Measurements from ENCODE around the gene ACVR2B.
A peak's percentile ranks its signal among the peaks of the same experiment; 100 is the strongest.

Gene ACVR2B

GRCh38 chr3:38455639-38456430 lies 2.1 kb downstream of the ACVR2B start:
- intact Hi-C loops (cut with DNase I), result loop anchor here (10.0 kb wide), 1 partner anchor 321 kb away; the partner anchor contains the start of genes ACAA1 and MYD88
- peak in 6 of 42 donors; percentile 6 to 29 (median 20) for DNase-seq

GRCh38 chr3:38457111-38458003 lies 3.7 kb downstream of the ACVR2B start:
- intact Hi-C loops (cut with DNase I), result loop anchor here (10.0 kb wide), 1 partner anchor 323 kb away; the partner anchor contains the start of genes ACAA1 and MYD88
- peak in 1 of 42 donors; percentile 31 for DNase-seq

- DNase-seq, result peak in 3 of 42 donors; percentile 28 to 39 (median 33)
- intact Hi-C loops (cut with DNase I), result loop anchor here (10.0 kb wide), 1 partner anchor 324 kb away; the partner anchor contains the start of genes ACAA1 and MYD88
These were observed 5.3 kb downstream of the ACVR2B start for GRCh38 chr3:38458796-38459498.

- intact Hi-C loops (cut with DNase I), result loop anchor here (10.0 kb wide), 1 partner anchor 325 kb away; the partner anchor contains the start of genes ACAA1 and MYD88
- DNase-seq, result peak in 1 of 42 donors; percentile 35
These were observed 5.9 kb downstream of the ACVR2B start for GRCh38 chr3:38459499-38460048.

- peak in 1 of 42 donors; percentile 34 for DNase-seq
- intact Hi-C loops (cut with DNase I), result no loop called here
These were observed 6.9 kb downstream of the ACVR2B start for GRCh38 chr3:38460377-38461270.

GRCh38 chr3:38465588-38466154 lies 12.0 kb downstream of the ACVR2B start:
- intact Hi-C loops (cut with DNase I), result no loop called here
- DNase-seq, result no peak

- intact Hi-C loops (cut with DNase I), result no loop called here
- peak in 1 of 42 donors; percentile 31 for DNase-seq
These were observed 15.1 kb downstream of the ACVR2B start for GRCh38 chr3:38468765-38469164.

- no peak for DNase-seq
- intact Hi-C loops (cut with DNase I), result no loop called here
These were observed 16.2 kb downstream of the ACVR2B start for GRCh38 chr3:38469852-38470251.

GRCh38 chr3:38471260-38471857 lies 17.7 kb downstream of the ACVR2B start:
- no peak for DNase-seq
- intact Hi-C loops (cut with DNase I), result no loop called here

GRCh38 chr3:38472342-38472741 lies 18.7 kb downstream of the ACVR2B start:
- DNase-seq, result no peak
- intact Hi-C loops (cut with DNase I), result no loop called here

- DNase-seq, result peak in 1 of 42 donors; percentile 27
- intact Hi-C loops (cut with DNase I), result no loop called here
These were observed 19.5 kb downstream of the ACVR2B start for GRCh38 chr3:38473229-38473628.

- intact Hi-C loops (cut with DNase I), result loop anchor here (5.0 kb wide), 1 partner anchor 128 kb away; the partner anchor contains the start of gene XYLB
- peak in 2 of 42 donors; percentile 28 to 33 for DNase-seq
These were observed 21.4 kb downstream of the ACVR2B start for GRCh38 chr3:38474928-38475605.

- intact Hi-C loops (cut with DNase I), result loop anchor here (5.0 kb wide), 1 partner anchor 128 kb away; the partner anchor contains the start of gene XYLB
- peak in 1 of 42 donors; percentile 7 for DNase-seq
These were observed 22.0 kb downstream of the ACVR2B start for GRCh38 chr3:38475716-38476115.

GRCh38 chr3:38476157-38476756 lies 22.6 kb downstream of the ACVR2B start:
- peak in 1 of 42 donors; percentile 16 for DNase-seq
- intact Hi-C loops (cut with DNase I), result loop anchor here (5.0 kb wide), 1 partner anchor 129 kb away; the partner anchor contains the start of gene XYLB

GRCh38 chr3:38477057-38477820 lies 23.5 kb downstream of the ACVR2B start:
- DNase-seq, result peak in 1 of 42 donors; percentile 31
- intact Hi-C loops (cut with DNase I), result loop anchor here (5.0 kb wide), 1 partner anchor 130 kb away; the partner anchor contains the start of gene XYLB

Measured in head of caudate nucleus (tissue), 42 donors.